Mucosa of stomach (tissue), 1 donor: ENCODE measurements around the gene CLDN22.

Experiments used
- H3K27me3 ChIP-seq: one replicate; pipeline ENCODE4 v1.7.0; 2013; ENCODE audit warnings: mild to moderate bottlenecking, low read length; ENCODE audit not compliant: control insufficient read depth, insufficient read depth
- H3K36me3 ChIP-seq: one replicate; pipeline ENCODE4 v1.7.0; 2013; ENCODE audit warnings: low read length; ENCODE audit not compliant: control insufficient read depth, insufficient read depth
- H3K4me1 ChIP-seq: one replicate; pipeline ENCODE4 v1.7.0; 2013; ENCODE audit warnings: mild to moderate bottlenecking, low read length; ENCODE audit not compliant: control insufficient read depth, insufficient read depth
- H3K4me3 ChIP-seq: one replicate; pipeline ENCODE4 v1.7.0; 2013; ENCODE audit warnings: low read length
- H3K9ac ChIP-seq: one replicate; pipeline ENCODE4 v1.7.0; 2013; ENCODE audit warnings: mild to moderate bottlenecking, low read length, moderate library complexity
- H3K9me3 ChIP-seq: one replicate; pipeline ENCODE4 v1.7.0; 2013; ENCODE audit warnings: mild to moderate bottlenecking, low read length, moderate library complexity; ENCODE audit not compliant: control insufficient read depth
- donor health status: Pancreatic carcinoma.

The CLDN22 gene

DNA sequence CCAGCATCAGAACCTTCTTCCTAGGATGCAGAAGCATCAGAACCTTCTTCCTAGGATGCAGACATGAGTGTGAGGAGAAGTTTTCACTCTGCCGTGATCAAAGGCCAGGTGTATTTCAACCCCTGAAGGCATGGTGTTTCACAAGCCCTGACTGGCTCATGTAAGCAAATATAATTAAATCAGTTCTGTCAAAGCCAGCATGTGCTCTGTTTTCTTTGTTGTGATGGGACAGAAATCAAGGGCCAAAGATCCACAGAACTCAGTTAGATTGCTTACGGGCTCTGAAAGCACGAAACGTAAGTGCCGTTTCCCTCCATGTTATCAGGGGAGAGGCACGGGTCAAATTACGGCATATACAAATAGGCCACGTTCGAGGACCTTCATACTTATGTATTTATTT, 34.1 kb upstream of the CLDN22 start:
- Histone ChIP-seq H3K9ac (no peak overlapping the region), H3K9me3 (no peaks in the 10 kb centered on the region), H3K4me3 (no peak overlapping the region), H3K27me3 (peaks cover 20% of the 10 kb centered on the region), H3K36me3 (no peaks in the 10 kb centered on the region), H3K4me1 (peaks cover 12% of the 10 kb centered on the region)

DNA sequence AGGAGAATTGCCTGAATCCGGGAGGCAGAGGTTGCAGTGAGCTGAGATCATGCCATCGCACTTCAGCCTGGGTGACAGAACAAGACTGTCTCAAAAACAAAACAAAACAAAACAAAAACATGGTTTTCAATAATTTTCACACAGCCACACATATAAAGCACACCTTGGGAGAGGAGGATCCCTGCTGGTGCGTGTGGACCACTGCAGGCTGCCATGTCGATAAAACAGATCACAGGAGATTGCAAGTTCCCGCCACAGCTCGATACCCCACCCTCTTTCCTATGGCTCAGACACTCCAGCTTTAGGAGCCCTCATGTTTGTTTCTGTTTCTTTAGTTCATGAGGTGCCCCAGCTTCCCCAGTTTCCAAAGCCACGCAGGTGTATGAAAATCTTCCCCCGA, 33.5 kb upstream of the CLDN22 start:
- H3K36me3 ChIP-seq, result no peaks in the 10 kb centered on the region
- H3K4me1 ChIP-seq, result peaks cover 12% of the 10 kb centered on the region
- H3K9me3 ChIP-seq, result no peaks in the 10 kb centered on the region
- no peak overlapping the region for H3K4me3 ChIP-seq
- H3K27me3 ChIP-seq, result peaks cover 20% of the 10 kb centered on the region
- H3K9ac ChIP-seq, result no peak overlapping the region

DNA sequence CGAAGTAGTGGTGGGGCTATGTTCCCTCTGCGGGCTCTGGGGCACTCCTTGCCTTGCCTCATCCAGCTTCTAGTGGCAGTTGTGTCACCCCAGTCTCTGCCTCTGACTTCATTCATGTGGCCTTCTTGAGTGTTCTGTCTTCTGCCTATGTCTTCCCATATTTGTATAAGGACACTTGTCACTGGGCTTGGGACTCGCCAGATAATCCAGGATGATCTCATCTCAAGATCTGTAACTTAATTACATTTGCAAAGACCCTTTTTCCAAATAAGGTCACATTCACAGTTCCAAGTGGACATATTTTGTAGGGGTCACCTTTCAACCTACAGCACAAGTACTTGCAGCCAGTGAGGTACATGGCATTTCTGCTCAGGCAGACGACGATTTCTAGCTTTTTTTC, 32.5 kb upstream of the CLDN22 start:
- Histone ChIP-seq H3K4me3 (no peak overlapping the region), H3K9me3 (no peaks in the 10 kb centered on the region), H3K9ac (no peak overlapping the region), H3K36me3 (no peaks in the 10 kb centered on the region), H3K27me3 (peaks cover 19% of the 10 kb centered on the region), H3K4me1 (peaks cover 12% of the 10 kb centered on the region)

DNA sequence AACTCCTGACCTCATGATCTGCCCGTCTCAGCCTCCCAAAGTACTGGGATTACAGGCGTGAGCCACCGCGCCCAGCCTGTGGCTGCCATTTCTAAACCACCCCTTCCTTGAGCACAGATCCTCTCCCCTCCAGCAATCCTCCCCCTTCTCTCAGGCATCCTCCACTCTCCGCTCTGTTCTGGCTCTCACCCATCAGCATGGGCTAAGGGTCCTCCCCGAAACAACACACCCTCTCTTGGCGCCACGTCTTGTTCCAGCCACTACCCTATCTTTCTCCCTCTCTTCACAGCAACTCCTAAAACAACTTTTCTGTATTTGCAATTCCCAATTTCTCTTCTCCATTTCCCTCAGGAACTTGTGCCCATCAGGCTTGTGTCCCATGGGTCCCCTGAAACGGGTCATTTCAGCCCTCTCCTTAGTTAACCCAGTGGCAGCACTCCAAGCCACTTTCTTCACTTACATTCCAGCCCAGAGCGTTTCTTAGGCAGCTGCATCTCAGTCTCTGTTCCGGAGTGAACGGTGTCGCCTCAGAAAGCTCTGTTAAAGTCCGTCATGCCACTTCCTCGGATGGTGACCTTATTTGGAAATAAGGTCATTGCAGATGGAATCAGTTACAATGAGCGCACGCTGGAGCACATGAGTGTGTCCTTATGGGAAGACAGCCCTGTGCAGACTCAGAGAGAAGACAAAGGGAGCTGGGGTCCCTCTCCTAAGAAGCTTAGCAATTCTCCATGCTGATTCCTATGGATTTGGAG, 30.4 kb upstream of the CLDN22 start:
- Histone ChIP-seq H3K36me3 (no peaks in the 10 kb centered on the region), H3K4me3 (no peak overlapping the region), H3K9ac (no peak overlapping the region), H3K4me1 (no peaks in the 10 kb centered on the region), H3K27me3 (no peaks in the 10 kb centered on the region), H3K9me3 (no peaks in the 10 kb centered on the region)

- Histone ChIP-seq H3K4me1 (no peaks in the 10 kb centered on the region), H3K9ac (no peak overlapping the region), H3K36me3 (no peaks in the 10 kb centered on the region), H3K27me3 (peaks cover 2% of the 10 kb centered on the region), H3K4me3 (no peak overlapping the region), H3K9me3 (no peaks in the 10 kb centered on the region)
Observed at GRCh38 chr4:183349673-183350072, 29.6 kb upstream of the CLDN22 start.

- Histone ChIP-seq H3K4me1 (no peaks in the 10 kb centered on the region), H3K9ac (no peak overlapping the region), H3K9me3 (no peaks in the 10 kb centered on the region), H3K36me3 (no peaks in the 10 kb centered on the region), H3K4me3 (no peak overlapping the region), H3K27me3 (peaks cover 4% of the 10 kb centered on the region)
Observed at GRCh38 chr4:183348706-183349659, 28.9 kb upstream of the CLDN22 start.

- peaks cover 4% of the 10 kb centered on the region for H3K27me3 ChIP-seq
- no peaks in the 10 kb centered on the region for H3K9me3 ChIP-seq
- H3K4me3 ChIP-seq, result no peak overlapping the region
- no peaks in the 10 kb centered on the region for H3K36me3 ChIP-seq
- peaks cover under 1% of the 10 kb centered on the region for H3K4me1 ChIP-seq
- H3K9ac ChIP-seq, result no peak overlapping the region
Observed at GRCh38 chr4:183348136-183348535, 28.1 kb upstream of the CLDN22 start.

DNA sequence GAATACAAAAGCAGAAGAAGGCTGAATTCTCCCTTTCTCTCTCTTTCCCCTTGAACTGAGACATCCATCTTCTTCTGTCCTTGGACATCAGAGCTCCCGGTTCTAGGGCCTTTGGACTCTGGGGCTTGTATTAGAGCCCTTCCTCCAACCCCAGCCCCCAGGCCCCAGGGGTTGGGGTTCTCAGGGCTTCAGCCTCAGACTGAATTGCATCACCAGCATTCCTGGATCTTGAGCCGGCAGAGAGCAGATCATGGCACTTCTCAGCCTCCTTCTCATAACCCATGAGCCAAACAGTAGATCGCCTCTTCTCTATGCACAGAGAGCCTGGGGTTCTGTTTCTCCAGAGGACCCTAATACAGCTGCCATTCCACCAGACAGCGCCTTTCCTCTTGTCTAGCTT, 27.5 kb upstream of the CLDN22 start:
- peaks cover 6% of the 10 kb centered on the region for H3K4me1 ChIP-seq
- no peak overlapping the region for H3K4me3 ChIP-seq
- H3K9me3 ChIP-seq, result no peaks in the 10 kb centered on the region
- H3K9ac ChIP-seq, result no peak overlapping the region
- no peaks in the 10 kb centered on the region for H3K36me3 ChIP-seq
- peaks cover 10% of the 10 kb centered on the region for H3K27me3 ChIP-seq

GRCh38 chr4:183347146-183347545, 27.1 kb upstream of the CLDN22 start:
- H3K36me3 ChIP-seq, result no peaks in the 10 kb centered on the region
- H3K4me1 ChIP-seq, result peaks cover 11% of the 10 kb centered on the region
- peaks cover 14% of the 10 kb centered on the region for H3K27me3 ChIP-seq
- H3K9ac ChIP-seq, result no peak overlapping the region
- H3K4me3 ChIP-seq, result no peak overlapping the region
- H3K9me3 ChIP-seq, result no peaks in the 10 kb centered on the region

DNA sequence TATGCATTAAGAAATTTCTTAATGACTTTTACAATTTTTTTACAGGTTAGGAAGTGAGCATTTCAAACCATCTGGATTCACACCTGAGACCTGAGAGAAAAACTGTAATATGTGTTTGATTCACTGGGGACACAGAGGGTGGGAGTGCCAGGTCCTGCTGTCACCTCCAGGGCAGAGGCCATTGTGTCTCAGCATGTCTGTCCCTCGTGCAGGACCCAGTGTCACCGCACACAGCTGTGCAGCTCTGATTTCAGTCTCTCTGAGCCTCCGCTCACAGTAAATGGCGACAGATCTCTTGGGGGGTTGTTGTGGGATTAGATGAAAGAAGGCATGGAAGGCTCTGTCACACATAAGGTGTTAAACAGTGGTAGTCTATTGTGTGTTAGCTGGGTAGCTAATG, 25.2 kb upstream of the CLDN22 start:
- H3K9ac ChIP-seq, result no peak overlapping the region
- H3K36me3 ChIP-seq, result no peaks in the 10 kb centered on the region
- H3K27me3 ChIP-seq, result peaks cover 15% of the 10 kb centered on the region
- no peaks in the 10 kb centered on the region for H3K9me3 ChIP-seq
- peaks cover 12% of the 10 kb centered on the region for H3K4me1 ChIP-seq
- H3K4me3 ChIP-seq, result no peak overlapping the region

DNA sequence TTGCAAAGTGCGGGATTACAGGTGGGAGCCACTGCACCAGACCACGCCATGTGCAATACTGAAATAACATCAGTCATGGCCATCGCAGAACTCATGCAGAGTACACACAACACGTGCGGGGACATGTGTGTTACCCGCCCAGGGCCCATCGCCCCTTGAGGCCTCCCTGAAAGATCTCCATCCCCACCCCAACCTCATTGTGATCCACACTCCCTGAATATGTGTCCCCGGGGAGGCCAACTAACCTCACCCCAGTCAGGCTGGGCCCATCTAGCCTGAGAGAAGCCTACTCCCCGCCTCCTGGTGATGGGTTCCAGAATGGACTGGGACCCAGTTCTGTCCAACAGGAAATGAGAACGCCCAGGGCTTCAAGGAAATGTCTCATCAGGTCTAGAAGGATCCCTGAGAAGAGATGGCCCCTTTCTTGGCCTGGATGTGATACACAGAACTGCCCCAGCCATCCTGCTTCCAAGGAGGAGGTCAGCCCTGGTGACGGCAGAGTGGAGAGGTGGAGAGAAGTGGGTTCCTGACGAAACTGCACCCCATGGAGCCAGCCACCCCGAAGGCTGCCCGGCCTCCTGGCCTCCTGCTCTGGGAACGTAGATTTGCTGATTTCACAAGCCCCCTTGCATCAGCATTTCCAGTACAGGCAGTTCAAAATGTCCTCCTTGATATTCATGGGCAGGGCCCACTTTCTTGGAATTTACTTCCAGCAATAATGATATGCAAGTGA, 24.6 kb upstream of the CLDN22 start:
- no peak overlapping the region for H3K9ac ChIP-seq
- no peaks in the 10 kb centered on the region for H3K36me3 ChIP-seq
- H3K27me3 ChIP-seq, result peaks cover 15% of the 10 kb centered on the region
- peaks cover 12% of the 10 kb centered on the region for H3K4me1 ChIP-seq
- no peaks in the 10 kb centered on the region for H3K9me3 ChIP-seq
- no peak overlapping the region for H3K4me3 ChIP-seq

DNA sequence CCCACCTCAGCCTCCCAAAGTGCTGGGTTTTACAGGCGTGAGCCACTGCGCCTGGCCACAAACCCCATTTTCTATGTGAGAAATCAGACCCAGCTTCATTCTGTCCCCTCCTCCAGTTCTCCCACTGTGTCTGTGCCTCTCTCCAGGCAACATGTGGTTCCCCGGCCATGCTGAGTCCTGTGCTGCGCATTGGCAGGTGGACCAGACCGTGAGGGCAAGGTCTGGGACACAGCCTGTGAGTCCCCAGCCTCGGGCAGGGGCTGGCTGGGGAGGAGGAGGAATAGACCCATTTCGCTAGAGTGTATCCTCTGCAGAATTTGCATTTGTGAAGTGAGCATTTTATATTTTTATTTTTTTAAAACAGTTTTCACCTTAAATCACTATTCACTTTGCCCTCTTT, 23.7 kb upstream of the CLDN22 start:
- Histone ChIP-seq H3K9me3 (no peaks in the 10 kb centered on the region), H3K27me3 (peaks cover 15% of the 10 kb centered on the region), H3K4me1 (peaks cover 12% of the 10 kb centered on the region), H3K9ac (no peak overlapping the region), H3K36me3 (no peaks in the 10 kb centered on the region), H3K4me3 (no peak overlapping the region)
